Naive thymus-derived CD4-positive, alpha-beta T cell (primary cell): ENCODE results near the gene SDS. TPM values are rescaled to one million over a fixed set of nuclear protein-coding genes. Genes with fewer than 3 reads are reported as not detected.

ENCODE experiments used
- ATAC-seq: fragments of 150-1000 bp; cut with Tn5 transposase; 2 replicates; pipeline ENCODE4 v1.10.0; 2021; ENCODE audit warnings: mild to moderate bottlenecking, moderate library complexity
- CTCF ChIA-PET: fragments of 350-600 bp; sonication (Branson Sonifier 250); formaldehyde crosslinking; loops from one replicate; lab custom pipeline; 2021; ENCODE audit warnings: antibody characterized with exemption; lab: Charles Lee
- POLR2A ChIA-PET: fragments of 350-600 bp; sonication (Branson Sonifier 250); formaldehyde crosslinking; loops from one replicate; lab custom pipeline; 2021; ENCODE audit warnings: antibody characterized with exemption, inconsistent platforms; lab: Charles Lee
- DNase-seq, 9 donors: peaks; one replicate each; pipeline versions ENCODE4 v3.0.0 to v3.0.0-alpha.2; 2020 to 2022; ENCODE audit warnings: mixed read lengths in 1 of 9
- H3K27ac ChIP-seq: one replicate; pipeline ENCODE4 v1.7.0; 2013; ENCODE audit warnings: mild to moderate bottlenecking, low read depth, low read length, moderate library complexity
- H3K27me3 ChIP-seq, 2 donors: one replicate each; pipeline ENCODE4 v1.7.0; 2013; ENCODE audit warnings: low read length in 2 of 2, mild to moderate bottlenecking in 2 of 2, moderate library complexity in 2 of 2; ENCODE audit not compliant: control insufficient read depth in 2 of 2, insufficient read depth in 2 of 2
- H3K36me3 ChIP-seq, 3 experiments: 1 replicate in 2 of 3; 2 replicates in 1 of 3; pipeline ENCODE4 v1.7.0; 2013; ENCODE audit warnings: low read length in 3 of 3, mild to moderate bottlenecking in 3 of 3, moderate library complexity in 1 of 3; ENCODE audit not compliant: insufficient read depth in 3 of 3, control insufficient read depth in 2 of 3
- H3K4me1 ChIP-seq, 2 donors: one replicate each; pipeline ENCODE4 v1.7.0; 2013; ENCODE audit warnings: low read length in 2 of 2, mild to moderate bottlenecking in 2 of 2, moderate library complexity in 1 of 2; ENCODE audit not compliant: control insufficient read depth in 2 of 2, insufficient read depth in 2 of 2
- H3K4me3 ChIP-seq: 2 replicates; pipeline ENCODE4 v1.7.0; 2013; ENCODE audit warnings: mild to moderate bottlenecking, low read length
- H3K9me3 ChIP-seq, 3 experiments: 1 replicate in 2 of 3; 2 replicates in 1 of 3; pipeline ENCODE4 v1.7.0; 2013; ENCODE audit warnings: low read length in 3 of 3; ENCODE audit not compliant: control insufficient read depth in 2 of 3
- H3K27ac Mint-ChIP-seq, 9 donors: one replicate each; pipeline ENCODE4 v1.8.0; 2020 to 2022; ENCODE audit warnings: mixed read lengths in 9 of 9, mild to moderate bottlenecking in 8 of 9, moderate library complexity in 5 of 9, inconsistent platforms in 2 of 9
- H3K27me3 Mint-ChIP-seq, 5 donors: one replicate each; pipeline ENCODE4 v1.8.0; 2021 to 2022; ENCODE audit warnings: mixed read lengths in 5 of 5, mild to moderate bottlenecking in 1 of 5
- H3K36me3 Mint-ChIP-seq, 5 donors: one replicate each; pipeline ENCODE4 v1.8.0; 2020 to 2022; ENCODE audit warnings: mixed read lengths in 5 of 5, mild to moderate bottlenecking in 3 of 5, inconsistent platforms in 1 of 5
- H3K4me1 Mint-ChIP-seq, 7 donors: one replicate each; pipeline ENCODE4 v1.8.0; 2020 to 2022; ENCODE audit warnings: mixed read lengths in 7 of 7, mild to moderate bottlenecking in 3 of 7, inconsistent platforms in 1 of 7
- H3K4me3 Mint-ChIP-seq, 10 donors: one replicate each; pipeline ENCODE4 v1.8.0; 2020 to 2022; ENCODE audit warnings: mild to moderate bottlenecking in 10 of 10, mixed read lengths in 10 of 10, moderate library complexity in 6 of 10, inconsistent platforms in 2 of 10
- H3K9me3 Mint-ChIP-seq, 11 donors: one replicate each; pipeline ENCODE4 v1.8.0; 2020 to 2022; ENCODE audit warnings: mixed read lengths in 11 of 11, mild to moderate bottlenecking in 4 of 11, inconsistent platforms in 1 of 11, moderate library complexity in 1 of 11
- intact Hi-C, 2 donors: fragments of 100-400 bp; cut with micrococcal nuclease; formaldehyde crosslinking; loops; one replicate each; pipeline ENCODE4 v1.15.1; 2023
- polyA plus RNA-seq, 2 donors: library from polyadenylated mRNA; unstranded; fragments of 300-500 nt; fragmentation: Illumina TruSeq; gene quantifications; one replicate each; pipeline ENCODE4 v1.2.3, GENCODE V29; 2021
- total RNA-seq, 6 experiments: library from RNA in 5 of 6; stranded (reverse) in 5 of 6; gene quantifications; 1 replicate in 5 of 6; 2 replicates in 1 of 6; pipeline ENCODE4 v1.2.3 and lab custom pipeline; 2021 to 2026

SDS gene
- total and polyA plus RNA-seq, 7 experiments from 2014 or later = 0.51 to 1.3 (median 0.76) TPM; not detected in 4

GRCh38 chr12:113428482-113428881, 24.8 kb upstream of the SDS start:
- peaks cover 0 to 39% (median 6%) of the 10 kb centered on the region in 5 donors for H3K27me3 Mint-ChIP-seq
- DNase-seq = no peak
- Histone ChIP-seq H3K36me3 (no peaks in the 10 kb centered on the region), H3K27me3 (no peaks in the 10 kb centered on the region), H3K4me1 (no peaks in the 10 kb centered on the region), H3K27ac (no peak overlapping the region), H3K4me3 (no peak overlapping the region), H3K9me3 (no peaks in the 10 kb centered on the region)
- H3K4me3 Mint-ChIP-seq = no peak overlapping the region
- intact Hi-C loops = loop anchor here in 1 of 2 donors (10.0 kb wide), 1 partner anchor 384 kb away; no protein-coding TSS in a partner anchor
- no peaks in the 10 kb centered on the region for H3K36me3 Mint-ChIP-seq
- H3K4me1 Mint-ChIP-seq = peaks cover 0 to 8% (median 0%) of the 10 kb centered on the region in 7 donors
- CTCF ChIA-PET = no interaction called here
- POLR2A ChIA-PET = no interaction called here
- peaks cover 0 to 3% (median 0%) of the 10 kb centered on the region in 11 donors for H3K9me3 Mint-ChIP-seq
- no peak for ATAC-seq
- H3K27ac Mint-ChIP-seq = no peak overlapping the region

- Histone ChIP-seq H3K4me3 (no peak overlapping the region), H3K9me3 (no peaks in the 10 kb centered on the region), H3K4me1 (no peaks in the 10 kb centered on the region), H3K27me3 (no peaks in the 10 kb centered on the region), H3K27ac (no peak overlapping the region), H3K36me3 (no peaks in the 10 kb centered on the region)
- H3K4me1 Mint-ChIP-seq = peaks cover 0 to 8% (median 0%) of the 10 kb centered on the region in 7 donors
- no peaks in the 10 kb centered on the region for H3K36me3 Mint-ChIP-seq
- POLR2A ChIA-PET = no interaction called here
- peaks cover 0 to 36% (median 6%) of the 10 kb centered on the region in 5 donors for H3K27me3 Mint-ChIP-seq
- H3K4me3 Mint-ChIP-seq = no peak overlapping the region
- no peak for ATAC-seq
- DNase-seq = no peak
- intact Hi-C loops = loop anchor here in 1 of 2 donors (10.0 kb wide), 1 partner anchor 383 kb away; no protein-coding TSS in a partner anchor
- H3K27ac Mint-ChIP-seq = no peak overlapping the region
- H3K9me3 Mint-ChIP-seq = peaks cover 0 to 3% (median 0%) of the 10 kb centered on the region in 11 donors
- CTCF ChIA-PET = no interaction called here
These were observed 24.2 kb upstream of the SDS start for GRCh38 chr12:113427882-113428281.

- CTCF ChIA-PET = interaction anchor here (0.5 to 1.6 kb wide), 8 partner anchors 26 to 433 kb away, joined by 3 to 5 read pairs (median 3); no protein-coding TSS in a partner anchor
- H3K27me3 Mint-ChIP-seq = peaks cover 0 to 28% (median 6%) of the 10 kb centered on the region in 5 donors
These were observed 22.3 kb upstream of the SDS start for GRCh38 chr12:113425960-113426453.

GRCh38 chr12:113424915-113425823, 21.5 kb upstream of the SDS start:
- Histone ChIP-seq H3K9me3 (no peaks in the 10 kb centered on the region), H3K27ac (no peak overlapping the region), H3K36me3 (no peaks in the 10 kb centered on the region), H3K4me3 (no peak overlapping the region), H3K4me1 (no peaks in the 10 kb centered on the region), H3K27me3 (no peaks in the 10 kb centered on the region)
- Mint-ChIP-seq H3K27ac (no peak overlapping the region), H3K36me3 (no peaks in the 10 kb centered on the region), H3K27me3 (peaks cover 0 to 19% (median 3%) of the 10 kb centered on the region in 5 donors), H3K4me3 (no peak overlapping the region), H3K4me1 (peaks cover 0 to 18% (median 7%) of the 10 kb centered on the region in 7 donors), H3K9me3 (peaks cover 0 to 3% (median 0%) of the 10 kb centered on the region in 11 donors)
- DNase-seq (peak in 8 of 9 donors; percentile 13 to 60 (median 40)), ATAC-seq (peak; percentile 51)
- intact Hi-C loops = loop anchor here in 1 of 2 donors (1.0 to 10.0 kb wide), 4 partner anchors 93 to 380 kb away; no protein-coding TSS in a partner anchor
- POLR2A ChIA-PET = no interaction called here
- CTCF ChIA-PET = interaction anchor here (0.5 to 1.6 kb wide), 9 partner anchors 27 to 432 kb away, joined by 3 to 5 read pairs (median 3); no protein-coding TSS in a partner anchor

More at GRCh38 chr12:113425960-113426453, 22.3 kb upstream of the SDS start:
- H3K27ac Mint-ChIP-seq = no peak overlapping the region
- no peak for DNase-seq
- H3K36me3 Mint-ChIP-seq = no peaks in the 10 kb centered on the region
- peaks cover 0 to 3% (median 0%) of the 10 kb centered on the region in 11 donors for H3K9me3 Mint-ChIP-seq
- H3K36me3 ChIP-seq = no peaks in the 10 kb centered on the region
- H3K27me3 ChIP-seq = no peaks in the 10 kb centered on the region
- H3K4me3 ChIP-seq = no peak overlapping the region
- no peaks in the 10 kb centered on the region for H3K4me1 ChIP-seq
- H3K4me3 Mint-ChIP-seq = no peak overlapping the region
- no peak overlapping the region for H3K27ac ChIP-seq
- no peak for ATAC-seq
- intact Hi-C loops = loop anchor here in 1 of 2 donors (1.0 to 10.0 kb wide), 3 partner anchors 114 to 381 kb away; no protein-coding TSS in a partner anchor
- H3K4me1 Mint-ChIP-seq = peaks cover 0 to 18% (median 7%) of the 10 kb centered on the region in 7 donors
- POLR2A ChIA-PET = no interaction called here
- no peaks in the 10 kb centered on the region for H3K9me3 ChIP-seq

- no peaks in the 10 kb centered on the region for H3K9me3 ChIP-seq
- ATAC-seq (no peak), DNase-seq (no peak)
- ChIA-PET POLR2A (no interaction called here), CTCF (interaction anchor here (0.6 to 1.6 kb wide), 5 partner anchors 77 to 437 kb away, joined by 3 to 5 read pairs (median 4); no protein-coding TSS in a partner anchor)
- H3K4me3 Mint-ChIP-seq = no peak overlapping the region
- peaks cover 0 to 18% (median 7%) of the 10 kb centered on the region in 7 donors for H3K4me1 Mint-ChIP-seq
- no peak overlapping the region for H3K27ac ChIP-seq
- no peaks in the 10 kb centered on the region for H3K27me3 ChIP-seq
- H3K36me3 Mint-ChIP-seq = no peaks in the 10 kb centered on the region
- no peaks in the 10 kb centered on the region for H3K9me3 Mint-ChIP-seq
- intact Hi-C loops = loop anchor here in 1 of 2 donors (5.0 to 10.0 kb wide), 2 partner anchors 92 to 380 kb away; no protein-coding TSS in a partner anchor
- H3K4me1 ChIP-seq = no peaks in the 10 kb centered on the region
- no peaks in the 10 kb centered on the region for H3K36me3 ChIP-seq
- H3K27me3 Mint-ChIP-seq = peaks cover 0 to 15% (median 0%) of the 10 kb centered on the region in 5 donors
- H3K4me3 ChIP-seq = no peak overlapping the region
- H3K27ac Mint-ChIP-seq = no peak overlapping the region
These were observed 20.8 kb upstream of the SDS start for GRCh38 chr12:113424456-113424855.

GRCh38 chr12:113422886-113423669, 19.4 kb upstream of the SDS start:
- no peak for ATAC-seq
- H3K4me1 ChIP-seq = no peaks in the 10 kb centered on the region
- H3K27me3 ChIP-seq = no peaks in the 10 kb centered on the region
- Mint-ChIP-seq H3K27me3 (peaks cover 0 to 12% (median 0%) of the 10 kb centered on the region in 5 donors), H3K9me3 (no peaks in the 10 kb centered on the region), H3K4me3 (peak overlapping the region in 3 of 10 donors; percentile 76 to 96 (median 90)), H3K36me3 (no peaks in the 10 kb centered on the region), H3K27ac (no peak overlapping the region), H3K4me1 (peaks cover 0 to 18% (median 7%) of the 10 kb centered on the region in 7 donors)
- DNase-seq = no peak
- H3K36me3 ChIP-seq = no peaks in the 10 kb centered on the region
- no peak overlapping the region for H3K4me3 ChIP-seq
- ChIA-PET CTCF (no interaction called here), POLR2A (no interaction called here)
- no peaks in the 10 kb centered on the region for H3K9me3 ChIP-seq
- intact Hi-C loops = loop anchor here in 1 of 2 donors (5.0 to 10.0 kb wide), 2 partner anchors 91 to 378 kb away; no protein-coding TSS in a partner anchor
- H3K27ac ChIP-seq = no peak overlapping the region
